Keratinocyte (primary cell): ENCODE data around the gene FRMD1.

Experiments
- EZH2 ChIP-seq: IDR thresholded peaks from one replicate; pipeline ENCODE4 v1.6.1; 2012; ENCODE audit warnings: inconsistent platforms, mild to moderate bottlenecking, low read length, moderate library complexity
- TF ChIP-seq, protein P1 (sequence below), 3 experiments: IDR thresholded peaks in 1 of 3; conservative IDR thresholded peaks in 1 of 3; optimal IDR thresholded peaks in 1 of 3; 2 replicates in 2 of 3; 3 replicates in 1 of 3; pipeline versions ENCODE3 to v1.5.1; 2011; ENCODE audit warnings: low read length in 3 of 3, mild to moderate bottlenecking in 3 of 3, moderate library complexity in 2 of 3, control low read depth in 1 of 3, inconsistent platforms in 1 of 3; ENCODE audit not compliant: insufficient read depth in 2 of 3; ENCODE audit errors: extremely low read depth in 1 of 3

- TF ChIP-seq, protein P1, sequence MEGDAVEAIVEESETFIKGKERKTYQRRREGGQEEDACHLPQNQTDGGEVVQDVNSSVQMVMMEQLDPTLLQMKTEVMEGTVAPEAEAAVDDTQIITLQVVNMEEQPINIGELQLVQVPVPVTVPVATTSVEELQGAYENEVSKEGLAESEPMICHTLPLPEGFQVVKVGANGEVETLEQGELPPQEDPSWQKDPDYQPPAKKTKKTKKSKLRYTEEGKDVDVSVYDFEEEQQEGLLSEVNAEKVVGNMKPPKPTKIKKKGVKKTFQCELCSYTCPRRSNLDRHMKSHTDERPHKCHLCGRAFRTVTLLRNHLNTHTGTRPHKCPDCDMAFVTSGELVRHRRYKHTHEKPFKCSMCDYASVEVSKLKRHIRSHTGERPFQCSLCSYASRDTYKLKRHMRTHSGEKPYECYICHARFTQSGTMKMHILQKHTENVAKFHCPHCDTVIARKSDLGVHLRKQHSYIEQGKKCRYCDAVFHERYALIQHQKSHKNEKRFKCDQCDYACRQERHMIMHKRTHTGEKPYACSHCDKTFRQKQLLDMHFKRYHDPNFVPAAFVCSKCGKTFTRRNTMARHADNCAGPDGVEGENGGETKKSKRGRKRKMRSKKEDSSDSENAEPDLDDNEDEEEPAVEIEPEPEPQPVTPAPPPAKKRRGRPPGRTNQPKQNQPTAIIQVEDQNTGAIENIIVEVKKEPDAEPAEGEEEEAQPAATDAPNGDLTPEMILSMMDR (optimal IDR thresholded peaks at IDR 0.05 in 1 of 3, IDR thresholded peaks at IDR 0.05 in 1 of 3, conservative IDR thresholded peaks at IDR 0.05 in 1 of 3; ENCODE audit: extremely low read depth in 1 of 3, insufficient read depth in 2 of 3, low read length in 3 of 3): no peak
- no peak for TF ChIP-seq EZH2
Measured at GRCh38 chr6:168016176-168016620, 62.8 kb downstream of the FRMD1 start.
